GM23338 (cell line): ENCODE measurements around the gene POLR3F. TPM values are rescaled to one million over a fixed set of nuclear protein-coding genes. Genes with fewer than 3 reads are reported as not detected.

Source experiments
- ATAC-seq: fragments of 200-7000 bp; cut with Tn5 transposase; 3 replicates; pipeline ENCODE4 v1.9.1; 2020
- DNase-seq: peaks from one replicate; pipeline ENCODE4 v3.0.0-alpha.2; 2015; ENCODE audit warnings: low spot score
- H2AFZ ChIP-seq: fragments of 200-600 bp; sonication (generic); 2 replicates; pipeline ENCODE4 v1.8.0; 2016; ENCODE audit warnings: antibody characterized with exemption, mild to moderate bottlenecking, moderate library complexity
- H3F3A ChIP-seq: fragments of 200-600 bp; sonication (generic); replicated peaks from 2 replicates; pipeline ENCODE4 v1.8.0; 2017; ENCODE audit warnings: antibody characterized with exemption, mixed run types, low read depth
- H3K27ac ChIP-seq: fragments of 200-600 bp; sonication (generic); 2 replicates; pipeline ENCODE4 v1.6.1; 2016; ENCODE audit warnings: low read depth
- H3K27me3 ChIP-seq: fragments of 200-600 bp; sonication (generic); 2 replicates; pipeline ENCODE4 v1.8.0; 2016; ENCODE audit warnings: mild to moderate bottlenecking, mixed run types, moderate library complexity; ENCODE audit not compliant: insufficient read depth
- H3K36me3 ChIP-seq: fragments of 200-600 bp; sonication (generic); 2 replicates; pipeline ENCODE4 v1.8.0; 2016; ENCODE audit warnings: mild to moderate bottlenecking; ENCODE audit not compliant: insufficient read depth
- H3K4me1 ChIP-seq: fragments of 200-600 bp; sonication (generic); 2 replicates; pipeline ENCODE4 v1.8.0; 2016; ENCODE audit warnings: mild to moderate bottlenecking, moderate library complexity; ENCODE audit not compliant: insufficient read depth
- H3K4me2 ChIP-seq: fragments of 200-600 bp; sonication (generic); 2 replicates; pipeline ENCODE4 v1.7.1; 2017; ENCODE audit warnings: mixed run types
- H3K4me3 ChIP-seq: fragments of 200-600 bp; sonication (generic); 2 replicates; pipeline ENCODE4 v1.6.1; 2016; ENCODE audit warnings: mixed run types
- H3K79me2 ChIP-seq: fragments of 200-600 bp; sonication (generic); replicated peaks from 2 replicates; pipeline ENCODE4 v1.8.0; 2017; ENCODE audit warnings: mild to moderate bottlenecking; ENCODE audit not compliant: insufficient read depth
- H3K9me2 ChIP-seq: fragments of 200-600 bp; sonication (generic); 2 replicates; pipeline ENCODE4 v1.8.0; 2017; ENCODE audit not compliant: insufficient read depth
- H4K20me1 ChIP-seq: fragments of 200-600 bp; sonication (generic); replicated peaks from 2 replicates; pipeline ENCODE4 v1.8.0; 2017; ENCODE audit warnings: mild to moderate bottlenecking; ENCODE audit not compliant: insufficient read depth
- H3K27ac Mint-ChIP-seq: 2 replicates; pipeline ENCODE4 v1.8.0; 2020; ENCODE audit warnings: inconsistent platforms, mild to moderate bottlenecking, moderate library complexity, mixed read lengths
- H3K27me3 Mint-ChIP-seq: 3 replicates; pipeline ENCODE4 v1.8.0; 2022; ENCODE audit warnings: low read depth, mild to moderate bottlenecking, moderate library complexity, mixed read lengths, inconsistent platforms; ENCODE audit not compliant: insufficient read depth, poor library complexity
- H3K36me3 Mint-ChIP-seq: 3 replicates; pipeline ENCODE4 v1.8.0; 2021; ENCODE audit warnings: low read depth, mild to moderate bottlenecking, inconsistent platforms, moderate library complexity, mixed read lengths
- H3K4me1 Mint-ChIP-seq: 3 replicates; pipeline ENCODE4 v1.8.0; 2020; ENCODE audit warnings: mild to moderate bottlenecking, inconsistent platforms, mixed read lengths
- H3K4me3 Mint-ChIP-seq: 3 replicates; pipeline ENCODE4 v1.8.0; 2021; ENCODE audit warnings: moderate library complexity, mild to moderate bottlenecking, inconsistent platforms, mixed read lengths
- H3K9me3 Mint-ChIP-seq: 3 replicates; pipeline ENCODE4 v1.8.0; 2020; ENCODE audit warnings: moderate library complexity, mild to moderate bottlenecking, inconsistent platforms, mixed read lengths
- EZH2 ChIP-seq: fragments of 200-600 bp; sonication (generic); IDR thresholded peaks from one replicate; pipeline ENCODE4 v1.8.0; 2017; ENCODE audit warnings: antibody characterized with exemption, mild to moderate bottlenecking, low read depth; ENCODE audit not compliant: unreplicated experiment
- EZH2phosphoT487 ChIP-seq: fragments of 200-600 bp; sonication (generic); IDR thresholded peaks from one replicate; pipeline ENCODE4 v1.8.1; 2018; ENCODE audit warnings: antibody characterized with exemption; ENCODE audit not compliant: unreplicated experiment
- JUNB ChIP-seq: IDR thresholded peaks from one replicate; pipeline ENCODE4 v1.6.1; 2016; ENCODE audit warnings: antibody characterized with exemption; ENCODE audit not compliant: unreplicated experiment
- NANOG ChIP-seq: IDR thresholded peaks from 2 replicates; pipeline ENCODE4 v1.6.1; 2016; ENCODE audit warnings: antibody characterized with exemption, borderline replicate concordance
- POLR2AphosphoS5 ChIP-seq: IDR thresholded peaks from 2 replicates; pipeline ENCODE4 v1.6.1; 2016; ENCODE audit warnings: antibody characterized with exemption, low read depth
- STAT1 ChIP-seq: IDR thresholded peaks from one replicate; pipeline ENCODE4 v1.6.1; 2016; ENCODE audit warnings: antibody characterized with exemption; ENCODE audit not compliant: unreplicated experiment
- ZNF331 ChIP-seq: fragments of 250-450 bp; sonication (Bioruptor Pico); IDR thresholded peaks from 2 replicates; pipeline ENCODE4 v1.5.0; 2020; ENCODE audit warnings: low read depth, mild to moderate bottlenecking, moderate library complexity
- polyA plus RNA-seq: library from polyadenylated mRNA; unstranded; fragments of >200 nt; fragmentation: Nextera tagmentation; extraction: Ambion mirVana; gene quantifications from 2 replicates; pipeline ENCODE4 v1.2.1, GENCODE V29; 2016
- total RNA-seq: library from RNA; depleted of rRNA; stranded (reverse); fragments of >200 nt; shearing (Covaris generic); gene quantifications from 2 replicates; pipeline ENCODE4 v1.2.3, GENCODE V29; 2014
- TF ChIP-seq, protein P1 (sequence below), 2 experiments: fragments of 200-600 bp in 1 of 2; sonication (generic) in 1 of 2; conservative IDR thresholded peaks; 2 replicates each; pipeline versions ENCODE4 v1.5.1 to v1.6.1; 2016 to 2017; ENCODE audit warnings: antibody characterized with exemption in 2 of 2, low read depth in 2 of 2, mild to moderate bottlenecking in 2 of 2, moderate library complexity in 1 of 2
- TF ChIP-seq, protein P2 (sequence below): IDR thresholded peaks from 2 replicates; pipeline ENCODE4 v1.6.1; 2016; ENCODE audit warnings: antibody characterized with exemption

POLR3F gene
- total and polyA plus RNA-seq, 2 experiments from 2014 or later: 11.0 to 30.6 TPM

DNA sequence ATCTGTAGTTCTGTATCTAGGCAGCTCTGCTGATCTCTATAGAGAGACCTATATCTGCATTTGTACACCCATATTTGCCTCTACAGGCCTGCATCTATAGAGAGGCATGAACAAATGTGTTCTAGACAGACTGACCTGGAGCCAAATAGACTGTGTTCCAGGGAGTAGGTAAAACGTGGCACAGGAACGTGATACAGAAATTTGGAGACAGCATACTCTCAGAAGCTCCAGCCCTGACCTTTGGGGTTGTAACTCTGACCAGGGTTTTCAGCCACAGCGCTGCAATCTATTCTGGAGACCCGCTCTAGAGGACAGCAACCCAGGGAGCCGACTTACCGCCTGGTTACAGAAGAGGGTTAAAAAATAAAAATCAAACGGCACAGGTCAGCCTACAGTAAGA, 28.9 kb downstream of the POLR3F start:
- Mint-ChIP-seq H3K4me1 (peaks cover 13% of the 10 kb centered on the region), H3K27ac (no peak overlapping the region; the same call in 1 of the 2 replicates), H3K9me3 (no peaks in the 10 kb centered on the region), H3K27me3 (peaks cover 3% of the 10 kb centered on the region), H3K36me3 (peaks cover 9% of the 10 kb centered on the region; the same call in 2 of the 3 replicates), H3K4me3 (peak overlapping the region; percentile 98)
- Histone ChIP-seq H3K79me2 (peaks cover 16% of the 10 kb centered on the region), H3K4me3 (peak overlapping the region; percentile 87), H3K27ac (no peak overlapping the region), H3F3A (no peaks in the 10 kb centered on the region), H4K20me1 (peaks cover 4% of the 10 kb centered on the region; the same call in 1 of the 2 replicates), H3K36me3 (peaks cover 14% of the 10 kb centered on the region), H3K27me3 (no peaks in the 10 kb centered on the region), H3K4me2 (peak overlapping the region; percentile 87), H2AFZ (no peak overlapping the region), H3K4me1 (peaks cover 13% of the 10 kb centered on the region), H3K9me2 (no peaks in the 10 kb centered on the region)
- no peak for TF ChIP-seq ZNF331 (CRISPR knock-in tag)
- no peak for TF ChIP-seq POLR2AphosphoS5
- TF ChIP-seq, protein P1, sequence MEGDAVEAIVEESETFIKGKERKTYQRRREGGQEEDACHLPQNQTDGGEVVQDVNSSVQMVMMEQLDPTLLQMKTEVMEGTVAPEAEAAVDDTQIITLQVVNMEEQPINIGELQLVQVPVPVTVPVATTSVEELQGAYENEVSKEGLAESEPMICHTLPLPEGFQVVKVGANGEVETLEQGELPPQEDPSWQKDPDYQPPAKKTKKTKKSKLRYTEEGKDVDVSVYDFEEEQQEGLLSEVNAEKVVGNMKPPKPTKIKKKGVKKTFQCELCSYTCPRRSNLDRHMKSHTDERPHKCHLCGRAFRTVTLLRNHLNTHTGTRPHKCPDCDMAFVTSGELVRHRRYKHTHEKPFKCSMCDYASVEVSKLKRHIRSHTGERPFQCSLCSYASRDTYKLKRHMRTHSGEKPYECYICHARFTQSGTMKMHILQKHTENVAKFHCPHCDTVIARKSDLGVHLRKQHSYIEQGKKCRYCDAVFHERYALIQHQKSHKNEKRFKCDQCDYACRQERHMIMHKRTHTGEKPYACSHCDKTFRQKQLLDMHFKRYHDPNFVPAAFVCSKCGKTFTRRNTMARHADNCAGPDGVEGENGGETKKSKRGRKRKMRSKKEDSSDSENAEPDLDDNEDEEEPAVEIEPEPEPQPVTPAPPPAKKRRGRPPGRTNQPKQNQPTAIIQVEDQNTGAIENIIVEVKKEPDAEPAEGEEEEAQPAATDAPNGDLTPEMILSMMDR (conservative IDR thresholded peaks at IDR 0.05; ENCODE audit: low read depth in 2 of 2): no peak
- no peak for TF ChIP-seq NANOG
- TF ChIP-seq, protein P2, sequence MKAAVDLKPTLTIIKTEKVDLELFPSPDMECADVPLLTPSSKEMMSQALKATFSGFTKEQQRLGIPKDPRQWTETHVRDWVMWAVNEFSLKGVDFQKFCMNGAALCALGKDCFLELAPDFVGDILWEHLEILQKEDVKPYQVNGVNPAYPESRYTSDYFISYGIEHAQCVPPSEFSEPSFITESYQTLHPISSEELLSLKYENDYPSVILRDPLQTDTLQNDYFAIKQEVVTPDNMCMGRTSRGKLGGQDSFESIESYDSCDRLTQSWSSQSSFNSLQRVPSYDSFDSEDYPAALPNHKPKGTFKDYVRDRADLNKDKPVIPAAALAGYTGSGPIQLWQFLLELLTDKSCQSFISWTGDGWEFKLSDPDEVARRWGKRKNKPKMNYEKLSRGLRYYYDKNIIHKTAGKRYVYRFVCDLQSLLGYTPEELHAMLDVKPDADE: no peak
- TF ChIP-seq JUNB: no peak
- TF ChIP-seq EZH2: no peak
- TF ChIP-seq STAT1: no peak
- peak; percentile 5; the same call in 1 of the 3 replicates for ATAC-seq
- peak; percentile 5 for DNase-seq

DNA sequence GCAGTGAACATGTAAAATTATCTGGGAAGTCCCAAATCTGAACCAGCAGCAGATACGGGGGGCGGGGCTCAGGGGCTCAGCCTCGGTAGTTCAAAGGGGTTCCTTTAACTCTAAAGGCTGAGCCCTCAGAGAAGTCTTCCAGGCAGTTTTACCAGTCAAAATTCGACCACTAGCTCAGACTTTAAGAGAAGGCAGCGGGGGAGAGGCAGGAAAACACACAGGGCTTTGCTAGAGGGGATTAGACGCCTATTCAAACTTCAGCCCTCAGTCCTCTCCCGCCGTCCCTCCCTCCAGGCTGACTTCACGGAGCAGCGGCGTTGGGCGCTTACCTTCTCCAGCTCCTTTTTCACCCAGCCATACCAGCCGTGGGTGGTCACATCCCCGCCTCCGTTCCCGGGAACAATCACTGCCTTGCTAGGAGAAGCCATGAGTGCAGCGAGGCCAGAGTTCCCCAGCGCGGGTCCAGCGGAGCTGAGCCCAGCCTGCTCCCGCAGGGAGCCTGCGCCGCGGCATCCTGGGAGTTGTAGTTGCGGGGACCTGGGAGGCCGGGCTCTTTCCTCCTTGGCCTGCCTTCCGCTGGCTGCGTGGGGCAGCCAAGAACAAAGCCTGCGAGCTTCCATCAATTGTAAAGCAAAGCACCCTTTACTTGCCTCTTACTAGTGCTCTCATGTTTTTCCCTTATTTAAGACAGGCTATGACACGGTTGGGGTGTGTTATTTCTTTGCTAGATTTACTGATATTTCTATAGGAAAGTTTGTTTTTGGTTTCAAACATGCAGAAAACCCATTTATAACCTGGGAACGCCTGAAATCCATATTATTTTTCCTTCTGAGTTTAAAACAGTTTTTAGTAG, 29.8 kb downstream of the POLR3F start, which contains the start of gene RBBP9:
RBBP9 (minus strand) TSS at position 486 of the 853 bp plus-strand sequence; CDS start at position 428, 58 bp downstream.
- no peaks in the 10 kb centered on the region for H3F3A ChIP-seq
- no peaks in the 10 kb centered on the region; the same call in 1 of the 2 replicates for H4K20me1 ChIP-seq
- peaks cover 13% of the 10 kb centered on the region for H3K4me1 ChIP-seq
- Mint-ChIP-seq H3K36me3 (peaks cover 7% of the 10 kb centered on the region; the same call in 2 of the 3 replicates), H3K27me3 (peaks cover 3% of the 10 kb centered on the region), H3K27ac (peak within 1 kb of the TSS; percentile 92), H3K9me3 (no peaks in the 10 kb centered on the region), H3K4me3 (peak within 1 kb of the TSS; percentile 98), H3K4me1 (peaks cover 13% of the 10 kb centered on the region)
- TF ChIP-seq STAT1: no peak
- peak; percentile 90 for TF ChIP-seq POLR2AphosphoS5
- no peak for TF ChIP-seq EZH2phosphoT487
- TF ChIP-seq, protein P2: peak; percentile 88
- no peak for TF ChIP-seq JUNB
- no peak; the same call in 1 of the 2 replicates for TF ChIP-seq NANOG
- peak within 1 kb of the TSS; percentile 87 for H3K4me3 ChIP-seq
- H3K9me2 ChIP-seq: no peaks in the 10 kb centered on the region
- H3K27me3 ChIP-seq: no peaks in the 10 kb centered on the region
- ATAC-seq (peak; percentile 100), DNase-seq (peak; percentile 95)
- H2AFZ ChIP-seq: peak within 1 kb of the TSS; percentile 98
- peak within 1 kb of the TSS; percentile 87 for H3K4me2 ChIP-seq
- peaks cover 14% of the 10 kb centered on the region for H3K36me3 ChIP-seq
- H3K27ac ChIP-seq: peak within 1 kb of the TSS; percentile 23; the same call in 1 of the 2 replicates
- H3K79me2 ChIP-seq: peaks cover 16% of the 10 kb centered on the region
